GM12891 (cell line): Measurements from ENCODE around the gene RSPH6A.

Source experiments
- PAX5 ChIP-seq: IDR thresholded peaks from 2 replicates; pipeline ENCODE4 v1.6.1; 2011; ENCODE audit warnings: low read length, moderate library complexity, mild to moderate bottlenecking; ENCODE audit not compliant: insufficient read depth, severe bottlenecking
- POLR2A ChIP-seq: IDR thresholded peaks from 2 replicates; pipeline ENCODE4 v1.6.1; 2011; ENCODE audit warnings: low read depth, low read length, control low read depth
- POLR2AphosphoS5 ChIP-seq: IDR thresholded peaks from 2 replicates; pipeline ENCODE4 v1.6.1; 2011; ENCODE audit warnings: low read depth, low read length, control low read depth
- POU2F2 ChIP-seq: IDR thresholded peaks from 2 replicates; pipeline ENCODE4 v1.6.1; 2011; ENCODE audit warnings: low read depth, mild to moderate bottlenecking, control low read depth, low read length, moderate library complexity
- SPI1 ChIP-seq: IDR thresholded peaks from 2 replicates; pipeline ENCODE4 v1.6.1; 2011; ENCODE audit warnings: low read depth, low read length, control low read depth
- TAF1 ChIP-seq: IDR thresholded peaks from 2 replicates; pipeline ENCODE4 v1.6.1; 2011; ENCODE audit warnings: low read depth, low read length, control low read depth

GRCh38 chr19:45860359-45861259, 45.5 kb upstream of the RSPH6A start:
- no peak for TF ChIP-seq POLR2A
- TF ChIP-seq POLR2AphosphoS5 = no peak
- no peak for TF ChIP-seq SPI1
- no peak for TF ChIP-seq TAF1
- no peak for TF ChIP-seq PAX5
- no peak for TF ChIP-seq POU2F2
